ENCODE results near the gene P2RX7.

The P2RX7 gene

GRCh38 chr12:121114806-121115205 is 17.9 kb upstream of the P2RX7 start:
- TF ChIP-seq ZC3H10 (CRISPR knock-in tag; IDR thresholded peaks at IDR 0.05): no peak
- TF ChIP-seq ARNTL (CRISPR knock-in tag; IDR thresholded peaks at IDR 0.05; ENCODE audit: borderline replicate concordance, low read depth): no peak
- TF ChIP-seq ZNF8 (CRISPR knock-in tag; IDR thresholded peaks at IDR 0.05): no peak
- no peak for TF ChIP-seq CSDC2 (CRISPR knock-in tag; IDR thresholded peaks at IDR 0.05)
- TF ChIP-seq ZNF70 (CRISPR knock-in tag; IDR thresholded peaks at IDR 0.05): no peak
- no peak for TF ChIP-seq RARB (CRISPR knock-in tag; IDR thresholded peaks at IDR 0.05)
- TF ChIP-seq CSRNP3 (CRISPR knock-in tag; IDR thresholded peaks at IDR 0.05): no peak
- no peak for TF ChIP-seq PATZ1 (CRISPR knock-in tag; IDR thresholded peaks at IDR 0.05; ENCODE audit: borderline replicate concordance)
- no peak for TF ChIP-seq CREB5 (CRISPR knock-in tag; IDR thresholded peaks at IDR 0.05; ENCODE audit: low read depth)
- TF ChIP-seq TSHZ2 (CRISPR knock-in tag; IDR thresholded peaks at IDR 0.05): no peak
- no peak for TF ChIP-seq SNAI2 (CRISPR knock-in tag; IDR thresholded peaks at IDR 0.05)
- no peak for TF ChIP-seq PPARA (CRISPR knock-in tag; IDR thresholded peaks at IDR 0.05; ENCODE audit: borderline replicate concordance)
- no peak for TF ChIP-seq GLIS3 (CRISPR knock-in tag; IDR thresholded peaks at IDR 0.05)
- no peak for TF ChIP-seq TOX (CRISPR knock-in tag; IDR thresholded peaks at IDR 0.05; ENCODE audit: borderline replicate concordance)
- no peak for TF ChIP-seq ZFP30 (CRISPR knock-in tag; IDR thresholded peaks at IDR 0.05)
- no peak for TF ChIP-seq ZFP3 (CRISPR knock-in tag; IDR thresholded peaks at IDR 0.05)
- TF ChIP-seq ISL1 (CRISPR knock-in tag; IDR thresholded peaks at IDR 0.05): no peak
- TF ChIP-seq BACH2 (CRISPR knock-in tag; IDR thresholded peaks at IDR 0.05; ENCODE audit: borderline replicate concordance): no peak
- TF ChIP-seq POU6F1 (CRISPR knock-in tag; IDR thresholded peaks at IDR 0.05; ENCODE audit: borderline replicate concordance, low read depth): no peak
- no peak for TF ChIP-seq ESRRG (CRISPR knock-in tag; IDR thresholded peaks at IDR 0.05)
- no peak for ATAC-seq

- TF ChIP-seq TOX (CRISPR knock-in tag; IDR thresholded peaks at IDR 0.05; ENCODE audit: borderline replicate concordance): no peak
- no peak for TF ChIP-seq ZNF565 (CRISPR knock-in tag; conservative IDR thresholded peaks at IDR 0.05; ENCODE audit: low read depth)
- TF ChIP-seq PPARA (CRISPR knock-in tag; IDR thresholded peaks at IDR 0.05; ENCODE audit: borderline replicate concordance): no peak
- no peak for TF ChIP-seq ZC3H10 (CRISPR knock-in tag; IDR thresholded peaks at IDR 0.05)
- no peak for TF ChIP-seq ZFP3 (CRISPR knock-in tag; IDR thresholded peaks at IDR 0.05)
- TF ChIP-seq SNAI2 (CRISPR knock-in tag; IDR thresholded peaks at IDR 0.05): no peak
- no peak for ATAC-seq
Measured at GRCh38 chr12:121115530-121115929, 17.1 kb upstream of the P2RX7 start.

Data from SK-N-SH treated with all-trans-retinoic acid at 6 μM for 48 hours (cell line).